Activated gamma-delta T cell (primary cell): ENCODE results near the gene LCAT.

Experiments used
- DNase-seq: peaks from one replicate; lab custom pipeline; 2025; lab: John Stamatoyannopoulos, UW

Gene LCAT

DNA sequence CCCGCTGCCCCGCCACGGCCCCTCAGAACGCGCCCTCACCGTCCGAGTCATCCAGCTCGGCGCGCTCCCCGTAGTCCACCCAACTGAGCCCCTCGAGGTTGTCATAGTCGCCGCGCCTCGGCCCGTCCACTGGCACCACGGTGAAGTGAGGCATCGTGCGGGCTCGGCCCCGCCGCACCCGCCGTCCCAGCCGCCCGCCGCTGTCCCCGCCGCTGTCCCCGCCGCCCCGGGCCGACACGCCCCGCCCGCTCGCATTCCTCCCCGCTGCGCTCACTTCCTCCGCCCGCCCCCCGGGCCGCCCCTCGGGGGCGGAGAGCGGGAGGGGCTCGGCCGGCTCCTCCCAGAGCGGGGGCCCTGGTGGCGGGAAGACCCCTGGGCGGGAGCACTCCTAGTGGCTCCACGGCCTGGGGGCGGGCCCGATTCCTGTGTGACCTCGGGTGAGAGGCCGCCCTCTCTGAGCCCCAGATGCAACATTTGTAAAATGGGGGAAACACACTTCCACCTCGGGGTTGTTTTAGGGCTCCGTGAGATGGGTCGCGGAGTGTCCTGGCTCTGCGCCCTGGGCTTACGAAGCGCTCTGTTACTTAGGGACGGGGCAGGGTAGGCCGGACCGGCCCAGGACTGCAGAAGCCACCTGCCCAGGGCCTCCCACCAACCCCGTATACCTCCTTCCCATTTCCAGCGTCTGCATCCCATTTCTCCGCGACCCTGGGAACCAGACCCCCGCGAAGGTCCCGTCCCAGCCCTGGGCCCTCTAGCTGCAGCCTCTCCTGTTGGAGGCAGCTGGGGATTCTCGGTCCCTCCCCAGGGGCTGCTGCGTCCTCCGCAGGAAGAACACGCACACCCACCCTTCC, 24.7 kb upstream of the LCAT start, which contains the start of gene SLC12A4:
SLC12A4 (minus strand) TSS at position 238 of the 854 bp plus-strand sequence; CDS start at position 154, 84 bp downstream.
- DNase-seq: peak; percentile 82

GRCh38 chr16:67967958-67968399, 24.1 kb upstream of the LCAT start:
- peak; percentile 28 for DNase-seq

GRCh38 chr16:67967183-67967957, 23.4 kb upstream of the LCAT start:
- DNase-seq: no peak

GRCh38 chr16:67966549-67967182, 22.7 kb upstream of the LCAT start:
- no peak for DNase-seq

DNA sequence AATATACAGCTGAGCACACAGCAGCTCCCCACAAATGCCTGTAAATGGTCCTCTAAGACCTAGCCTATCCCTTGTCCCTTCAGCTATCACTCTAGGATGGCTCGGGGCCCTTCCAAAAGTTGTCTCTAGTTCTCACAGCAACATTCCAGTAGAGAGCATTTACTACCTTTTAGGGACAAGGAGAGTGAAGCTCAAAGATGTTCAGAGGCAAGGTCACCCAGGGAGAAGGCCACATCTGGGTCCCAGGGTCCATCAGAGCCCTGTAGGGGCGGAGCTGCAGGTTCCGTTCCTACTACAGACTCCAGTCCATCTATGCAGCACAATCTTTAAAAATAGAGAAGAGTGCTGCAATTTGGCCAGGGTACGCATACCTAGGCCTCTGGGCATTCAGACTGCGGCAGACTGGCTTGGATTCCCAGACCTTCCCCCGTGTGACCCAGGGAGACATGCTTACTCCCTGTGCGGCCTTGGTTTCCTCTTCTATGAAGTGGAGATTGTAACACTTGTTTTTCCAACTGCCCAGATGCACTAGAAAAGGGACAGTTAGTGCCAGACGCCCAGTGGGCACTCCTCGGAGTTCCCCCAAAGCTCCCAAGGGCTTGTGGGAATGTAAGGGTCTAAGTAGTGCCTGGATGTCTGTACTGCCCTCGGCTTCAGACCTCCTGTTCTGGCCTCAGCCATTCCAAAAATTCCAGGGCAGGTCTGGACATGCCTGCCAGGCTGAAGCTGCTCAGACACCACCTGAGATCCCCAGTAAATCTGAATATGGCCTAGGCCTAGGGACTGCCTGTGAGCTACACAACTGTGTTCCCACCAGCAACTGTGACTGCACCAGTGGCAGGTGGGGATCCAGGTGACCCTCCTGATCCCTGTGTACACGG, 22.0 kb upstream of the LCAT start:
- no peak for DNase-seq

GRCh38 chr16:67964477-67965131, 20.7 kb upstream of the LCAT start:
- no peak for DNase-seq

DNA sequence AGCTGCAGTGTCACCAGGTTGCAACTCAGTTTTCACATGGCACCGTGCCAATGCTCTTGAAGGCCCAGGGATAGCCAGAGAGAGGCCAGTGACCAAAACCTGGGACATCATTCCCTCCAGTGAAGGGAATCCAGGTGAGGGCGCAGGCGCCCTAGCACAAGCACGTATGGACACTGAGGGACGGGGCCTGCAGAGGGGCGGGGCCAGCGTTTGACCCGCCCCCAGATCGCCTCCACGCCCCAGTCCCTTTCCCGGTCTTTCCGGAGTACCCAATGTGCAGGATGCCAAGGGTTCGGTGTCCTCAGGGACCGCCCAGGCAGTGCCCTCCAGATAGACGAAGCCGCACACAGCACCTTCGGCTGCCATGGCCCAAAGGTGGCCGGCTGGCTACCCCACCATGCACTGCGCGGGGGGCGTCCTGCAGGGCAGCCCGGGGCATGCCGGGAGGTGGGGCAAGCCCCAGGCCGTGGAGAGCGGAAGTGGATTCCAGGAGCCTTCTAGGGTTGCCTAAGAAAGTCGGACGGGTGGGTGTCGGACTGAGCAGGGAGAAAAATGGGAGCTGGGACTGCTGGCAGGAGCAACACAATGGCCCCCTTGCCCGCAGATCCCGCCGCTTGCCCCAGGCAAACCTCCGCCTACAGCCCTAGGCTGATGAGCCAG, 19.9 kb upstream of the LCAT start:
- DNase-seq: no peak

DNA sequence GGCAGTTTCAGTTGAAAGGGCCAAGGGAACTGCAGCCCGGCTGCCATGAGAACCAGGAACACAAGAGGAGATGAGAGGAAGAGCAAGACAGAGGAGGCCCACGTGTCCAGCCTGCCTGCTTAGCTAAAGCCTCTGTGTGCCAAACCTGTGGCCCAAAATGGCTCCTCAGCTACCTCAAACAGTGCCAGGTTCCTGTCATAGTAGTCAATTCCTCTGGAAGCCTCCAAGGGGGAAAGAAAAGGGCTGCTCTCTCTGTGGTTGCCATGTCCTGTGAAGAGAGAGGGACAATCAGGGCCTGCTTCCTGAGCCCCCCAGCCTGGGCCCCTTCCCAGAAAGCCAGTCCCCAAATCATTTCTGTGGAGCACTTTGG, 19.4 kb upstream of the LCAT start:
- DNase-seq: no peak

DNA sequence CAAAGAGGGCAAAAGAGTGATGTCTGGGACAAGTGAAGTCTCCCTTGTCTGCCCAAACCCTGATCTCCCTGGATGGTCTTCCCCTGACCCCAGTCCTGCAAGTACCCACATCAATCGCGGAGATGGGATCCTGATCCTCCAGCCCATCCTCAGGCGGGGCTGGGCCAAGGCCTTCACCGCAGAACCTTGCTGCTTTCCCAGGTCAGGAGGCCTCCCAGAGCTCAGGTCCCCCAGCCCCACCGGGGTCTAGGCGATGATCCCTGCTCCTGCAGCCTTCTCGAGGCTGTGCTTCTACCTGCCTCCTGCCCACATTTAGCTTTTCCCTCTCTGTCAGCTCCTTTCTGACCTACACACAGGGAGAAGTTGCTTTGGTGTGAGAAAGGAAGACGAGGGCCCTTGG, 18.2 kb upstream of the LCAT start:
- no peak for DNase-seq

GRCh38 chr16:67961551-67961957, 17.6 kb upstream of the LCAT start:
- no peak for DNase-seq

GRCh38 chr16:67959536-67960329, 15.8 kb upstream of the LCAT start:
- DNase-seq: no peak

DNA sequence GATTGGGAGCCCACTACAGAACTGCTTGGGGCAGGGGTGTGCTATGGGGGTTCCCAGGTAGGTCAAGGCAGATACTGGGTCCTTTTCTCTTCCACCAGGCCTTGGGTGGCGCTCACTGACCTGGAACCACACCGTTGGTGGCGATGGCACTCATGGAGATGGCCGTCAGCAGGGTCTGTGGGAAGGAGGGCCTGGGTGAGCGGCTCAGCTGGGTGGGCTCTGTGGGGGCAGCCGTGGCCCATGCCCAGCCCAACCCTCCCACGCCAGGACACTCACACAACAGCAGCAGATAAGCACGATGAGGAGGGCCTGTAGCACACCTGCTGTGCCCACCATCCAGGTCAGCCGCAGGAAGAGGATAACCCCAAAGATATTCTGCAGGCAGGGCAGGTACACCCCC, 13.7 kb upstream of the LCAT start:
- DNase-seq: no peak

- no peak for DNase-seq
These were observed 10.7 kb upstream of the LCAT start for GRCh38 chr16:67954421-67955196.

DNA sequence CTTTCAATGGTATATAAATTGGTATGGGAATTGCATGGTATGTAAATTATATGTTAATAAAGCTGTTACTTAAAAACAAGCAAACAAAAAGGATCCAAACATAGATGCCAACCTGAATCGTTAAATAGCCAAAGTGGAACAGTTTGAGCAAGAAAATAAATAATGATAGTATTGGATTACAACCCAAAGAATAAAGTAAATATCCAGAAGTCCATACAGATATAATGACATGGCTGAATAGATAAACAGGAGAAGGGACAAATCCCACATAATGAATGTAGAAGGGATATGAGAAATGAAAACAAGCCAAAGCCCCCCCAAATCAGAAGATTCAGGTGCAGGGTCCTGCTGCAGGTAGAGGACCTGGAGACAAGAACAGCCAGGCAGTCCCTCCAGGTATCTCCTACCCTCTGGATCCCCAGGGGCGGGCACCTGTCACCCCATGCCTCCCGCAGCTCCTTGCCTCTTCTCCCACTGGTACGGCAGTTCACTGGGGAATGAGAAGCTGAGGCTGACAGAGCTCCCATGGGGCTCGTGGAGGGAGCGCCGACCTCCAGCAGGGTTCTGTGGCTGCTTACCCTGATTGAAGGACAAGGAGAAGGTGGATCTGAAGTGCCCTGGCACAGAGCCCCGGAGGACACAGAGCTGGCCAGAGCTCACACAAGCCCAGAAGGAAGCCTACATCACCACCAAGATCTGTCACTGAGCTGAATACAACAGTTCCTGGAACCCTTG, 9.9 kb upstream of the LCAT start:
- no peak for DNase-seq

DNA sequence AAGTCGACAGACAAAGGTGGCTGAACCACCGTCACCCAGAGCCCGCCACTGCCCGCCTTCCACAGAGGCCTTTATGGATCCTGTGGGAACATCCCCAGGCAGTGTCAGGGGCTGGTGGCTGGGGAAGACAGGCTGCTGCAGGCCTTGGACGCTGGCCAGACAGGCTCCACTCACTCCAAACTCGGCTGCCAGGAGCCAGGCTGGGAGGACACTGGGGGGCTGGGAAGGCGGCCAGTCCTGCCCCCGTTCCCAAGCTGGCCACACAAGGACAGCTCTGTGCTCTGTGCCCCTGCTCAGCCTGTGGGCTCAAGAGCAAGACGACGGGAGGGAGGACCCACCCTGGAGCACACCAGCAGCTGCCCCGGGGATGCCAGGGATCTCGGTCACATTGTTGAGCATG, 7.6 kb upstream of the LCAT start:
- DNase-seq: no peak

DNA sequence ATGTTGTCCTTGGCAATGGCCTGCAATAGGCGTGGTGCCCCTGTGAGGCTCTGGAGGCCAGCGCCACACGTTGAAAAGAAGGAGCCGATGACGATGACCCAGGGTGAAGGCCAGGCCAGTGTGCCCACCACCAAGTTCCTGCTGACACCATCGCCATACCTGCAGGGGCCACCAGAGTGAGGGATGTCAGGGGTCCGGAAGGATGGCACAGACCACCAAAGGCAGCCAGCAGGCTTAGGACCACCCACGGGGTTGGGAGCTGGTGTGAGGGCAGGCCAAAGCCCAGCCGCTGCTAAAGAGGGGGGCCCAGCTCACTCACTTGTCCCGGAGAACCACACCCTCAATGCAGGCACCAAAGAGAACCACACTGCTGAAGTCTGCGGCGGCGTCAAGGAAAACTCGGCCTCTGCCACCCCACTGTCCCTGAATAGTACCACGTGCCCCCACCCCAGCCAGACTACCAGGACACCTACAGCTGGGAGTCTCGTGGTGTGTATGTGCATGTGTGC, 6.5 kb upstream of the LCAT start:
- DNase-seq: no peak

- DNase-seq: no peak
These were observed 5.7 kb upstream of the LCAT start for GRCh38 chr16:67949645-67950044.

- no peak for DNase-seq
These were observed 4.1 kb upstream of the LCAT start for GRCh38 chr16:67948015-67948414.
